Stimulated activated naive CD8-positive, alpha-beta T cell treated with anti-CD3 and anti-CD28 coated beads, Interleukin-15, amount 100 ng/mL, for 72 hours (primary cell): ENCODE data around the gene TMEM17.

Experiments used
- ATAC-seq: fragments of 150-1000 bp; cut with Tn5 transposase; 2 replicates; pipeline ENCODE4 v1.10.0; 2021; ENCODE audit warnings: mild to moderate bottlenecking, moderate library complexity
- DNase-seq, 2 donors: peaks; one replicate each; pipeline ENCODE4 v3.0.0; 2021 to 2022
- H3K27ac Mint-ChIP-seq, 2 donors: one replicate each; pipeline ENCODE4 v1.8.0; 2022; ENCODE audit warnings: mild to moderate bottlenecking in 2 of 2, mixed read lengths in 2 of 2, moderate library complexity in 2 of 2
- H3K27me3 Mint-ChIP-seq: one replicate; pipeline ENCODE4 v1.8.0; 2022; ENCODE audit warnings: mixed read lengths
- H3K4me1 Mint-ChIP-seq: one replicate; pipeline ENCODE4 v1.8.0; 2022; ENCODE audit warnings: mild to moderate bottlenecking, mixed read lengths
- H3K4me3 Mint-ChIP-seq, 2 donors: one replicate each; pipeline ENCODE4 v1.8.0; 2022; ENCODE audit warnings: mild to moderate bottlenecking in 2 of 2, mixed read lengths in 2 of 2, moderate library complexity in 1 of 2
- H3K9me3 Mint-ChIP-seq, 2 donors: one replicate each; pipeline ENCODE4 v1.8.0; 2022; ENCODE audit warnings: mixed read lengths in 2 of 2

TMEM17 gene

GRCh38 chr2:62456721-62457539, 49.1 kb downstream of the TMEM17 start:
- Mint-ChIP-seq H3K4me3 (peak overlapping the region; percentile 51 to 52), H3K4me1 (no peaks in the 10 kb centered on the region), H3K27ac (no peak overlapping the region), H3K9me3 (no peaks in the 10 kb centered on the region), H3K27me3 (peaks cover 25% of the 10 kb centered on the region)
- ATAC-seq (peak; percentile 84), DNase-seq (peak; percentile 67 to 76)

DNA sequence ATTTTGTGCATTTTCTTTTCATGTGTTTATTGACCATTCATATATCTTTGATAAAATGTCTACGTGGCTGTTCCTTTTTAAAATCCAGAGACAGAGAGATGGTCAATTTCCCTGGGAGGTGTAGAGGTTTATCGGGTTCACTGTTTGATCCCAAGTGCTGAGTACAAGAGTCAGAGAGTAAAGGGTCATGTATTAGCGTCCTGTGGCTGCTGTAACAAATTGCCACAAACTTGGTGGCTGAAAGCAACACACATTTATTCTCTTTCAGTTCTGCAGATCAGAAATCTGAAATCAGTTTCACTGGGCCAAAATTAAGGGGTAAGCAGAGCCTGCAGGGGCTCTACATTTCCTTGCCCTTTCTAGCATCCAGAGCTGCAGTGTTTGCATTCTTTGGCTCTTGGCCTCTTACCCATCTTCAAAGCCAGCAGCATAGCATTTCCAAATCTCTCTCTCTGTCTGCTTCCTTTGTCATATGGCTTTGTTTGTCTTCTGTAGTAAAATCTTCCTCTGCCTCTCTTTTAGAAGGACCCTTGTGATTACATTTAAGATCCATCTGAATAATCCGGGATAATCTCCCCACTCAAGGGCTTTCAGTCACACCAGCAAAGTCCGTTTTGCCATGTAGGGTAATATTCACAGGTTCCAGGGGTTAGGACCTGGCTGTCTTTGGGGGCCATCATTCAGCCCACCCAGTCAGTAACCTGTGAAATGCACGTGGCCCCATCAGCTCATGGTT, 49.9 kb downstream of the TMEM17 start:
- ATAC-seq (no peak), DNase-seq (no peak)
- Mint-ChIP-seq H3K4me3 (peak overlapping the region in 1 of 2 donors; percentile 52), H3K9me3 (no peaks in the 10 kb centered on the region), H3K27me3 (peaks cover 25% of the 10 kb centered on the region), H3K27ac (no peak overlapping the region), H3K4me1 (no peaks in the 10 kb centered on the region)

DNA sequence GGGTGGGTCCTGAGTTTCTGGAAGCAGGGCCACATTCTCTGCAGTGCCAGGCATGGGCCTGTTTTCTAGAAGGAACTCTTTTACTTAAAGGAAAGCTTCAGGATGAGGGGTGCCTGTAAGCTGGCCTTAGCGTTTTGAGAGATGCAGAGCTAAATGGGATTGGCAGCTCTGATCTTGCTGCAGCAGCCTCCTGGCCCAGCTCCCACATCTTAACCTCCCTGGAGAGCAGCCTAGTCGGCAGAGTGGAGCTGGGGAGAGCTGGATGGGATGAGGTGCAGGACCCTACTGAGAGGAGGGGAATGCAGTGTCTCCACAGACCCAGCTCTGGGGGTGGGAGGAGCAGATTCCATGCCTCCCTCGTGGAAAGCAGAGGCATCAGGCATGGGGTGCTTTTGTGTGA, 52.0 kb downstream of the TMEM17 start:
- ATAC-seq: no peak
- Mint-ChIP-seq H3K9me3 (no peaks in the 10 kb centered on the region), H3K4me1 (no peaks in the 10 kb centered on the region), H3K27ac (no peak overlapping the region), H3K4me3 (no peak overlapping the region), H3K27me3 (peaks cover 25% of the 10 kb centered on the region)
- DNase-seq: no peak

GRCh38 chr2:62452701-62453454, 53.1 kb downstream of the TMEM17 start:
- H3K4me3 Mint-ChIP-seq: no peak overlapping the region
- no peak overlapping the region for H3K27ac Mint-ChIP-seq
- H3K27me3 Mint-ChIP-seq: peaks cover 25% of the 10 kb centered on the region
- no peak for ATAC-seq
- DNase-seq: no peak
- H3K4me1 Mint-ChIP-seq: no peaks in the 10 kb centered on the region
- no peaks in the 10 kb centered on the region for H3K9me3 Mint-ChIP-seq

DNA sequence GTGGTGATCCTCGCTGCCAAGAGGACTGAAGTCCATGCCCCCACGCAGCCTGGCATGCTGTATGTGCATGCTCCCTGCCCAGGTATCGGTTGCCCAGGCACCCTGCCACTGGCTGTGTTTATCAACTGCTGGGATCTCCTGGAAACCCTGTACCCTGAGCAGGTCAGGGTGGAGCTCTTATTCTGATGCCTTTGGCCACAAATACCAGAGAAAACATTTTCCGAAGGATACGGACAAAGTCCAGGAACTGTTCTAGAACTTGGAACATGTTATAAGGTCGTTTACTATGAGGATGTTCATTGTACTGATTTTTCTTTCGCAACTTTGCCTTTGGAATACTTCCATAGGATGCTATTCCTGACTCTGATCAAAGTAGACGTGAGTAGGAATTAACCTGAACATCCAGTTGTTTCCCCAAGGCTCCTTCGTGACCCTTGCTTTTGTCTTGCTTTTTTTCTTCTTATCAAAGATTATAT, 55.2 kb downstream of the TMEM17 start:
- H3K27me3 Mint-ChIP-seq: peaks cover 7% of the 10 kb centered on the region
- no peaks in the 10 kb centered on the region for H3K4me1 Mint-ChIP-seq
- ATAC-seq: no peak

More for the DNA sequence above, 55.2 kb downstream of the TMEM17 start:
- H3K4me3 Mint-ChIP-seq: no peak overlapping the region
- no peak for DNase-seq
- H3K9me3 Mint-ChIP-seq: no peaks in the 10 kb centered on the region
- no peak overlapping the region for H3K27ac Mint-ChIP-seq
